Esophagus squamous epithelium (tissue), 5 donors: ENCODE data around the gene DCDC2. TPM values are rescaled to one million over a fixed set of nuclear protein-coding genes. Genes with fewer than 3 reads are reported as not detected.
"Not testable (repeated sequence)": the region's sequence is repeated elsewhere in the genome, so short reads cannot be mapped to it uniquely, and the experiment has no call there.

Source experiments
- DNase-seq: peaks from one replicate; lab custom pipeline; 2025; lab: John Stamatoyannopoulos, UW
- H3K27ac ChIP-seq, 4 donors: fragments of 200-600 bp; sonication (generic); one replicate each; pipeline ENCODE4 v1.5.1; 2016 to 2019; ENCODE audit warnings: mild to moderate bottlenecking in 1 of 4
- H3K27me3 ChIP-seq, 4 donors: fragments of 200-600 bp; sonication (generic); 1 replicate in 3 of 4; 2 replicates in 1 of 4; pipeline versions ENCODE4 v1.5.1 to v1.6.0; 2017 to 2021; ENCODE audit warnings: antibody characterized with exemption in 1 of 4
- H3K36me3 ChIP-seq, 3 donors: fragments of 200-600 bp; sonication (generic); one replicate each; pipeline ENCODE4 v1.5.1; 2016 to 2019
- H3K4me1 ChIP-seq, 3 donors: fragments of 200-600 bp; sonication (generic); one replicate each; pipeline ENCODE4 v1.5.1; 2017 to 2019
- H3K4me3 ChIP-seq, 4 donors: fragments of 200-600 bp; sonication (generic); 1 replicate in 3 of 4; 2 replicates in 1 of 4; pipeline ENCODE4 v1.5.1; 2016 to 2019; ENCODE audit warnings: mild to moderate bottlenecking in 2 of 4, moderate library complexity in 1 of 4
- H3K9me3 ChIP-seq, 3 donors: fragments of 200-600 bp; sonication (generic); one replicate each; pipeline ENCODE4 v1.5.1; 2016 to 2019
- POLR2A ChIP-seq, 4 donors: fragments of 450-650 bp; IDR thresholded peaks; one replicate each; pipeline ENCODE4 v1.6.1; 2017; ENCODE audit warnings: antibody characterized with exemption in 4 of 4, mild to moderate bottlenecking in 4 of 4, moderate library complexity in 3 of 4
- WGBS, 2 donors: methylation state at CpG; one replicate each; pipeline ENCODE4 v1.1.5; 2018; 5-methylcytosine and 5-hydroxymethylcytosine counted together
- intact Hi-C: fragments of 100-400 bp; cut with DNase I; formaldehyde crosslinking; loops from one replicate; pipeline ENCODE4 v1.15.0; 2022
- total RNA-seq, 4 donors: library from RNA; depleted of rRNA; stranded (reverse); fragments of >200 nt; gene quantifications; one replicate each; pipeline ENCODE4 v1.1.0, GENCODE V29; 2016
- TF ChIP-seq, protein P1 (sequence below), 6 experiments: fragments of 450-650 bp in 4 of 6; fragments of 200-600 bp in 2 of 6; sonication (generic) in 2 of 6; IDR thresholded peaks; one replicate each; pipeline ENCODE4 v1.5.1; 2016 to 2019; ENCODE audit warnings: antibody characterized with exemption in 6 of 6, mild to moderate bottlenecking in 4 of 6, moderate library complexity in 4 of 6
- donor health status: DM: yes; HTN: yes; CAD: no.

Gene DCDC2
- total RNA-seq, 4 donors from 2014 or later, result 0.15 TPM; not detected in 3

GRCh38 chr6:24249926-24250325 is 107.9 kb downstream of the DCDC2 start:
- WGBS, 2 donors, result 38 to 56% methylated on average over 4 of the region's 4 CpGs
- Histone ChIP-seq H3K4me1 (no peaks in the 10 kb centered on the region), H3K36me3 (no peaks in the 10 kb centered on the region), H3K27ac (no peak overlapping the region), H3K27me3 (no peaks in the 10 kb centered on the region), H3K4me3 (no peak overlapping the region), H3K9me3 (no peaks in the 10 kb centered on the region)
- TF ChIP-seq POLR2A (IDR thresholded peaks at IDR 0.05), result no peak
- TF ChIP-seq, protein P1, sequence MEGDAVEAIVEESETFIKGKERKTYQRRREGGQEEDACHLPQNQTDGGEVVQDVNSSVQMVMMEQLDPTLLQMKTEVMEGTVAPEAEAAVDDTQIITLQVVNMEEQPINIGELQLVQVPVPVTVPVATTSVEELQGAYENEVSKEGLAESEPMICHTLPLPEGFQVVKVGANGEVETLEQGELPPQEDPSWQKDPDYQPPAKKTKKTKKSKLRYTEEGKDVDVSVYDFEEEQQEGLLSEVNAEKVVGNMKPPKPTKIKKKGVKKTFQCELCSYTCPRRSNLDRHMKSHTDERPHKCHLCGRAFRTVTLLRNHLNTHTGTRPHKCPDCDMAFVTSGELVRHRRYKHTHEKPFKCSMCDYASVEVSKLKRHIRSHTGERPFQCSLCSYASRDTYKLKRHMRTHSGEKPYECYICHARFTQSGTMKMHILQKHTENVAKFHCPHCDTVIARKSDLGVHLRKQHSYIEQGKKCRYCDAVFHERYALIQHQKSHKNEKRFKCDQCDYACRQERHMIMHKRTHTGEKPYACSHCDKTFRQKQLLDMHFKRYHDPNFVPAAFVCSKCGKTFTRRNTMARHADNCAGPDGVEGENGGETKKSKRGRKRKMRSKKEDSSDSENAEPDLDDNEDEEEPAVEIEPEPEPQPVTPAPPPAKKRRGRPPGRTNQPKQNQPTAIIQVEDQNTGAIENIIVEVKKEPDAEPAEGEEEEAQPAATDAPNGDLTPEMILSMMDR (IDR thresholded peaks at IDR 0.05), result no peak
- DNase-seq, result no peak
- intact Hi-C loops, result no loop called here

- H3K4me1 ChIP-seq, result no peaks in the 10 kb centered on the region
- no peak for DNase-seq
- H3K36me3 ChIP-seq, result no peaks in the 10 kb centered on the region
- H3K27ac ChIP-seq, result no peak overlapping the region
- TF ChIP-seq, protein P1 (IDR thresholded peaks at IDR 0.05), result no peak
- no peaks in the 10 kb centered on the region for H3K9me3 ChIP-seq
- no peak overlapping the region for H3K4me3 ChIP-seq
- intact Hi-C loops, result no loop called here
- 85% methylated on average over 2 of the region's 2 CpGs; no CpG with 5 or more reads in 1 of the 2 donors for WGBS, 2 donors
- no peaks in the 10 kb centered on the region for H3K27me3 ChIP-seq
Observed at GRCh38 chr6:24245275-24245674, 112.6 kb downstream of the DCDC2 start.

DNA sequence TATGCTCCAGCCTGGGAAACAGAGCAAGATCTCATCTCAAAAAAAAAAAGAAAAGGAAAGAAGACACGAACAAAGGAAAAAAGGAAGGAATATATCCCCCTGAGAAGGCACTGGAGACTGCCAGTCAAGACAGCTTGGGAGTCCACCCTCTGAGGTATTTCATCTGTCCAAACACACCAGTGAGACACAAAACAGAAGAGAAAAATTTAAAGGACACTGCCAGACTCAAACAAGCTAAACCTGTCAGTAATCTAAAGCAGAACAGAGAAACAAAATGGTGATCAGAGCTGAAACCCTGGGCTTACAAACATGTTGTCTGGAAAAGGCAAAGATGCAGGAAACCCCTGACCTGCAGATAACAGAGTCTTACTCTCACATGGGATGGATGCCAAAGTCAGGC is 114.9 kb downstream of the DCDC2 start:
- Histone ChIP-seq H3K4me1 (no peaks in the 10 kb centered on the region), H3K27ac (no peak overlapping the region), H3K27me3 (no peaks in the 10 kb centered on the region), H3K36me3 (no peaks in the 10 kb centered on the region), H3K4me3 (no peak overlapping the region), H3K9me3 (no peaks in the 10 kb centered on the region)
- no peak for DNase-seq
- intact Hi-C loops, result no loop called here
- WGBS, 2 donors, result 50 to 58% methylated on average over 1 of the region's 1 CpG
- TF ChIP-seq POLR2A (IDR thresholded peaks at IDR 0.05), result no peak
- TF ChIP-seq, protein P1 (IDR thresholded peaks at IDR 0.05), result no peak

DNA sequence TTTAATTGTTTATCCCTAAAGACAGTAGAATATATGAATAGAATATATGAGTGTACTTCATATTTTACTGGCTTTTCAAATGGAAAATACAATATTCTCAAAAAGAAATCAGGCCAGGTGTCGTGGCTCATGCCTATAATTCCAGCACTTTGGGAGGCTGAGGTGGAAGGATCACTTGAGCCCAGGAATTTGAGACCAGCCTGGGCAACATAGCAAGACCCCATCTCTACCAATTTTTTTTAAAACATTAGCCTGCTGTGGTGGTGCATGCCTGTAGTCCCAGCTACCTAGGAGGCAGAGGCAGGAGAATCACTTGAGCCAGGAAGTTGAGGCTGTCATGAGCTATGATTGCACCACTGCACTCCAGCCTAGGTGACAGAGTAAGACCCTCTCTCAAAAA is 116.1 kb downstream of the DCDC2 start:
- intact Hi-C loops, H3K4me1 ChIP-seq, DNase-seq, H3K9me3 ChIP-seq, H3K27me3 ChIP-seq, H3K27ac ChIP-seq, H3K4me3 ChIP-seq, H3K36me3 ChIP-seq: not testable (repeated sequence)
- WGBS, 2 donors, result 62 to 67% methylated on average over 1 of the region's 1 CpG

- DNase-seq, result no peak
- no peaks in the 10 kb centered on the region for H3K4me1 ChIP-seq
- intact Hi-C loops, result no loop called here
- H3K27me3 ChIP-seq, result no peaks in the 10 kb centered on the region
- WGBS, 2 donors, result 42 to 58% methylated on average over 2 of the region's 2 CpGs
- H3K4me3 ChIP-seq, result no peak overlapping the region
- H3K9me3 ChIP-seq, result no peaks in the 10 kb centered on the region
- no peaks in the 10 kb centered on the region for H3K36me3 ChIP-seq
- no peak overlapping the region for H3K27ac ChIP-seq
- TF ChIP-seq, protein P1 (IDR thresholded peaks at IDR 0.05), result no peak
- TF ChIP-seq POLR2A (IDR thresholded peaks at IDR 0.05), result no peak
Observed at GRCh38 chr6:24240943-24241342, 116.9 kb downstream of the DCDC2 start.

GRCh38 chr6:24240380-24240928 is 117.4 kb downstream of the DCDC2 start:
- Histone ChIP-seq H3K36me3 (no peaks in the 10 kb centered on the region), H3K27ac (no peak overlapping the region), H3K27me3 (no peaks in the 10 kb centered on the region), H3K9me3 (no peaks in the 10 kb centered on the region), H3K4me3 (no peak overlapping the region), H3K4me1 (no peaks in the 10 kb centered on the region)
- 80 to 87% methylated on average over 3 of the region's 3 CpGs for WGBS, 2 donors
- TF ChIP-seq POLR2A (IDR thresholded peaks at IDR 0.05), result no peak
- TF ChIP-seq, protein P1 (IDR thresholded peaks at IDR 0.05), result no peak
- DNase-seq, result no peak
- intact Hi-C loops, result no loop called here
